ENCODE results near the gene SMIM28. TPM values are rescaled to one million over a fixed set of nuclear protein-coding genes. Genes with fewer than 3 reads are reported as not detected.
"Not testable (repeated sequence)": the region's sequence is repeated elsewhere in the genome, so short reads cannot be mapped to it uniquely, and the experiment has no call there.

Gene SMIM28
- total RNA-seq, 1 donor from 2014 or later = not detected

- Mint-ChIP-seq H3K36me3 (ENCODE audit: unreplicated experiment) (no peaks in the 10 kb centered on the region), H3K4me3 (ENCODE audit: unreplicated experiment) (no peak overlapping the region), H3K4me1 (ENCODE audit: unreplicated experiment) (no peaks in the 10 kb centered on the region), H3K9me3 (ENCODE audit: unreplicated experiment) (no peaks in the 10 kb centered on the region), H3K27me3 (ENCODE audit: unreplicated experiment) (peaks cover 35% of the 10 kb centered on the region), H3K27ac (ENCODE audit: unreplicated experiment) (no peak overlapping the region)
- no peak for TF ChIP-seq CTCF (IDR thresholded peaks at IDR 0.05)
- DNase-seq (ENCODE audit: extremely low spot score, unreplicated experiment) = no peak
Measured at GRCh38 chr6:138349891-138350290, 27.8 kb upstream of the SMIM28 start.

- no peaks in the 10 kb centered on the region for H3K4me1 Mint-ChIP-seq (ENCODE audit: unreplicated experiment)
- no peak for DNase-seq (ENCODE audit: extremely low spot score, unreplicated experiment)
- no peaks in the 10 kb centered on the region for H3K9me3 Mint-ChIP-seq (ENCODE audit: unreplicated experiment)
- H3K27me3 Mint-ChIP-seq (ENCODE audit: unreplicated experiment) = peaks cover 22% of the 10 kb centered on the region
- no peak overlapping the region for H3K4me3 Mint-ChIP-seq (ENCODE audit: unreplicated experiment)
- no peak for TF ChIP-seq CTCF (IDR thresholded peaks at IDR 0.05)
- no peak overlapping the region for H3K27ac Mint-ChIP-seq (ENCODE audit: unreplicated experiment)
- no peaks in the 10 kb centered on the region for H3K36me3 Mint-ChIP-seq (ENCODE audit: unreplicated experiment)
Measured at GRCh38 chr6:138357928-138358327, 19.8 kb upstream of the SMIM28 start.

GRCh38 chr6:138368684-138369083 is 9.0 kb upstream of the SMIM28 start:
- H3K27ac Mint-ChIP-seq (ENCODE audit: unreplicated experiment); H3K4me1 Mint-ChIP-seq (ENCODE audit: unreplicated experiment); H3K36me3 Mint-ChIP-seq (ENCODE audit: unreplicated experiment); H3K4me3 Mint-ChIP-seq (ENCODE audit: unreplicated experiment); DNase-seq (ENCODE audit: extremely low spot score, unreplicated experiment): not testable (repeated sequence)
- H3K9me3 Mint-ChIP-seq (ENCODE audit: unreplicated experiment) = peaks cover 12% of the 10 kb centered on the region
- H3K27me3 Mint-ChIP-seq (ENCODE audit: unreplicated experiment) = peaks cover 33% of the 10 kb centered on the region

GRCh38 chr6:138370631-138371451 is 6.9 kb upstream of the SMIM28 start:
- H3K4me3 Mint-ChIP-seq (ENCODE audit: unreplicated experiment) = no peak overlapping the region

GRCh38 chr6:138371452-138371711 is 6.3 kb upstream of the SMIM28 start:
- Mint-ChIP-seq H3K27me3 (ENCODE audit: unreplicated experiment) (peaks cover 18% of the 10 kb centered on the region), H3K36me3 (ENCODE audit: unreplicated experiment) (no peaks in the 10 kb centered on the region), H3K4me3 (ENCODE audit: unreplicated experiment) (no peak overlapping the region), H3K27ac (ENCODE audit: unreplicated experiment) (no peak overlapping the region), H3K9me3 (ENCODE audit: unreplicated experiment) (peaks cover 7% of the 10 kb centered on the region), H3K4me1 (ENCODE audit: unreplicated experiment) (no peaks in the 10 kb centered on the region)
- no peak for DNase-seq (ENCODE audit: extremely low spot score, unreplicated experiment)
- no peak for TF ChIP-seq CTCF (IDR thresholded peaks at IDR 0.05)

More at GRCh38 chr6:138370631-138371451, 6.9 kb upstream of the SMIM28 start:
- peaks cover 20% of the 10 kb centered on the region for H3K27me3 Mint-ChIP-seq (ENCODE audit: unreplicated experiment)
- no peaks in the 10 kb centered on the region for H3K36me3 Mint-ChIP-seq (ENCODE audit: unreplicated experiment)
- H3K9me3 Mint-ChIP-seq (ENCODE audit: unreplicated experiment) = peaks cover 7% of the 10 kb centered on the region
- TF ChIP-seq CTCF (IDR thresholded peaks at IDR 0.05) = no peak
- no peaks in the 10 kb centered on the region for H3K4me1 Mint-ChIP-seq (ENCODE audit: unreplicated experiment)
- no peak for DNase-seq (ENCODE audit: extremely low spot score, unreplicated experiment)
- H3K27ac Mint-ChIP-seq (ENCODE audit: unreplicated experiment) = no peak overlapping the region
